Nephron progenitor cell (in vitro differentiated cells): ENCODE results near the gene SPATA2L.

Experiments used
- DNase-seq: peaks from one replicate; pipeline ENCODE4 v3.0.0; 2021
- H3K27ac Mint-ChIP-seq: 2 replicates; pipeline ENCODE4 v1.8.0; 2021; ENCODE audit warnings: mild to moderate bottlenecking, moderate library complexity, mixed read lengths
- H3K27me3 Mint-ChIP-seq: 2 replicates; pipeline ENCODE4 v1.8.0; 2021; ENCODE audit warnings: mild to moderate bottlenecking, low read depth, mixed read lengths; ENCODE audit not compliant: poor library complexity
- H3K36me3 Mint-ChIP-seq: 2 replicates; pipeline ENCODE4 v1.8.0; 2021; ENCODE audit warnings: low read depth, mixed read lengths
- H3K4me1 Mint-ChIP-seq: 2 replicates; pipeline ENCODE4 v1.8.0; 2021; ENCODE audit warnings: mixed read lengths
- H3K4me3 Mint-ChIP-seq: 2 replicates; pipeline ENCODE4 v1.8.0; 2021; ENCODE audit warnings: mild to moderate bottlenecking, moderate library complexity, mixed read lengths
- H3K9me3 Mint-ChIP-seq: 2 replicates; pipeline ENCODE4 v1.8.0; 2021; ENCODE audit warnings: mild to moderate bottlenecking, moderate library complexity, mixed read lengths
- CTCF ChIP-seq: fragments of 200-600 bp; sonication (generic); IDR thresholded peaks from 2 replicates; pipeline ENCODE4 v1.5.0; 2021; ENCODE audit warnings: antibody characterized with exemption

The SPATA2L gene

GRCh38 chr16:89701425-89702406, at the start of gene SPATA2L:
Gene SPATA2L, minus strand, starts transcription at chr16:89701705. Its CDS starts 473 bp downstream, at chr16:89701232.
- Mint-ChIP-seq H3K4me1 (peaks cover 20% of the 10 kb centered on the region), H3K36me3 (peaks cover 6% of the 10 kb centered on the region), H3K27ac (no peak within 1 kb of the TSS), H3K9me3 (no peaks in the 10 kb centered on the region), H3K4me3 (peak within 1 kb of the TSS; percentile 78), H3K27me3 (peaks cover 27% of the 10 kb centered on the region)
- peak; percentile 96 for DNase-seq
- no peak for TF ChIP-seq CTCF

DNA sequence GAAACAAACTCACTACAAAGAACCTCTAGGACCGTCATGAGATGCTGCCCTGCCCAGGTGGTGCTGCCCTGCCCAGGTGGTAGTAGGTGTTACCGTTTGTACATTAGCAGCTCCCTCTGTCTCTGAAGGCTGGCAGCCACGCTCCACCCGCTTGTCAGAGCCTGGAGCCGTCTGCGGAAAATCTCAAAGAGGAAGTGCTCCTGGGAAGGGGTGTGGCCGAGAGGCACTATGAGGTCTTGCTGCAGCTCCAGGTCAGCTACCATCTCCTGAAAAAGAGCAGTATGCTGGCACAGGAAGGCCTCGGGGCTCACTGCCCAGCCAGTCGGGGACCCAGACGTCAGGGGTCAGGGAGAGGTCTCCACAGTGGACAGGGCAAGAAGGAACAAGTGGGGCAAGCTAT, 48.1 kb upstream of the SPATA2L start:
- Mint-ChIP-seq H3K4me1 (peaks cover 5% of the 10 kb centered on the region), H3K36me3 (peaks cover 63% of the 10 kb centered on the region), H3K27me3 (peaks cover 2% of the 10 kb centered on the region), H3K4me3 (no peak overlapping the region), H3K27ac (no peak overlapping the region), H3K9me3 (no peaks in the 10 kb centered on the region)
- TF ChIP-seq CTCF: no peak
- DNase-seq: no peak

DNA sequence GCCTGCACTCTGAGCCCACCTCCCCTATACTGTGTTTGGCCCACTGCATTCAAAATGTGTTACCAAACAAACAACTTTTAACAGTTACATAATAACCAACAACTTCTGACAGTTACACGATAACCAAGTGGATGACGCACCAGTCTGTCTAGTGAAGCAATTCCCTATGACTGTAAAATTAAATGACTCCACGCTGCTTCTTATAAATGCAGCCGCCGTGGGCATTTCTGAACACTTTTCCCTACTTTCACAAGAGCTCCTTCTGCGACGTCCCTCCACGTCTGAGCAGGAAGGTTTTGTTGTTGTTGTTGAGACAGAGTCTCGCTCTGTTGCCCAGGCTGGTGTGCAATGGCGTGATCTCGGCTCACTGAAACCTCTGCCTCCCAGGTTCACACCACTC, 47.4 kb upstream of the SPATA2L start:
- H3K27me3 Mint-ChIP-seq: peaks cover 2% of the 10 kb centered on the region
- TF ChIP-seq CTCF: no peak
- H3K27ac Mint-ChIP-seq: no peak overlapping the region
- DNase-seq: no peak
- H3K36me3 Mint-ChIP-seq: peaks cover 61% of the 10 kb centered on the region
- no peaks in the 10 kb centered on the region for H3K9me3 Mint-ChIP-seq
- H3K4me3 Mint-ChIP-seq: no peak overlapping the region
- peaks cover 5% of the 10 kb centered on the region for H3K4me1 Mint-ChIP-seq

DNA sequence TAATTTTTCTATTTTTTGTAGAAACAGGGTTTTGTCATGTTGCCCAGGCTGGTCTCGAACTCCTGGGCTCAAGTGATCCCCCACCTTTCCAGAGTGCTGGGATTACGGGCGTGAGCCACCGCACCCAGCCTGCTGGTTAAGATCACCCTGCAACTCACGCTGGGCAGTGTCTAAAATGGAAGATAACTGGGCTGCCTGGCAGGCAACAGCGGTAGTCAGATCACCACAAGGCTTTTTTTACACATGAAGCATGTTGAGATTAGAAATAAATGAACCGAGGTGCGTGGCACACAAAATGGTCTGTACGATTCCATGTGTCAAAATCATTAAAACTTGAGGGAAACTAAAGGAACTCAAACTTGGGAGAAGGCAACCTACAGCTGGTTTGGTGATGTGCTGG, 46.6 kb upstream of the SPATA2L start:
- no peak overlapping the region for H3K4me3 Mint-ChIP-seq
- no peak for DNase-seq
- no peak for TF ChIP-seq CTCF

DNA sequence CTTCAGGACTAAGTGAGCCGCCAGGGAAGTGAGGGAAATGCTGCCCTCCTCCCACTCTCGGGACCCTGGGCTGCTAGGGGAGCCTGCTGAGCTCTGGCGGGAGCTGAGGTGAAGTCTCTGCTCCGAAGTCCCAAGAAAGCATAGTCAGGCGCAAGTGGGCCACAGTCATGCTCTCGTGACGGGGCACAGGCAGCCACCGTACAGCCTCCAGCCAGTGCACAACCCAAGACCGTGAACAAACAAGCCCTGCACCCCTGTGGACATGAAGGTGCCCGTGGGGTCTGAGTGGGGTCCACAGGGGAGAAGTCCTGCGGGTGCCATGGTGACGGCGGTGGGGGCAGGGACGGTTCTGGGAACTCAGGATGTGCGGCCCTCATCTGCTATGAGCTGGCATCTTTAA, 44.5 kb upstream of the SPATA2L start:
- Mint-ChIP-seq H3K4me3 (no peak overlapping the region), H3K36me3 (peaks cover 50% of the 10 kb centered on the region), H3K27me3 (peaks cover 2% of the 10 kb centered on the region), H3K27ac (no peak overlapping the region), H3K9me3 (no peaks in the 10 kb centered on the region), H3K4me1 (no peaks in the 10 kb centered on the region)
- no peak for TF ChIP-seq CTCF
- DNase-seq: no peak

More for the DNA sequence above, 46.6 kb upstream of the SPATA2L start:
- Mint-ChIP-seq H3K4me1 (no peaks in the 10 kb centered on the region), H3K36me3 (peaks cover 57% of the 10 kb centered on the region), H3K9me3 (no peaks in the 10 kb centered on the region), H3K27me3 (peaks cover 2% of the 10 kb centered on the region), H3K27ac (no peak overlapping the region)
